NOMO-1 (cell line): ENCODE measurements around the gene DYNC1I2.

Experiments
- DNase-seq, 2 experiments: peaks; one replicate each; lab custom pipeline; 2025; ENCODE audit not compliant: unreplicated experiment in 2 of 2; lab: John Stamatoyannopoulos, UW

The DYNC1I2 gene

GRCh38 chr2:171687287-171688128, at the start of gene DYNC1I2:
DYNC1I2 (plus strand) TSS chr2:171687469; CDS start chr2:171690156, 2,687 bp downstream.
- peak; percentile 88 to 91 for DNase-seq

GRCh38 chr2:171651667-171652415, 35.4 kb upstream of the DYNC1I2 start:
- no peak for DNase-seq

- no peak for DNase-seq
These were observed 34.9 kb upstream of the DYNC1I2 start for GRCh38 chr2:171652416-171652785.

GRCh38 chr2:171655586-171655985, 31.7 kb upstream of the DYNC1I2 start:
- DNase-seq: peak; percentile 43 to 91

GRCh38 chr2:171667041-171667440, 20.2 kb upstream of the DYNC1I2 start:
- DNase-seq: no peak

GRCh38 chr2:171668183-171668582, 19.1 kb upstream of the DYNC1I2 start:
- no peak for DNase-seq

GRCh38 chr2:171669121-171669520, 18.1 kb upstream of the DYNC1I2 start:
- no peak for DNase-seq

- no peak for DNase-seq
These were observed 16.6 kb upstream of the DYNC1I2 start for GRCh38 chr2:171670655-171671054.

- no peak for DNase-seq
These were observed 15.4 kb upstream of the DYNC1I2 start for GRCh38 chr2:171671867-171672266.

- DNase-seq: no peak
These were observed 13.4 kb upstream of the DYNC1I2 start for GRCh38 chr2:171673905-171674304.

- no peak for DNase-seq
These were observed 11.4 kb upstream of the DYNC1I2 start for GRCh38 chr2:171675810-171676345.

GRCh38 chr2:171678619-171679018, 8.7 kb upstream of the DYNC1I2 start:
- DNase-seq: no peak

- DNase-seq: no peak
These were observed 828 bp downstream of the DYNC1I2 start for GRCh38 chr2:171688129-171688465.

- no peak for DNase-seq
These were observed 5.1 kb downstream of the DYNC1I2 start for GRCh38 chr2:171692331-171692730.

- no peak for DNase-seq
These were observed 15.7 kb downstream of the DYNC1I2 start for GRCh38 chr2:171702781-171703556.

GRCh38 chr2:171703574-171704347, 16.5 kb downstream of the DYNC1I2 start:
- peak in 1 of 2 experiments; percentile 68 for DNase-seq

- peak in 1 of 2 experiments; percentile 33 for DNase-seq
These were observed 19.0 kb downstream of the DYNC1I2 start for GRCh38 chr2:171706152-171706803.

GRCh38 chr2:171707752-171708151, 20.5 kb downstream of the DYNC1I2 start:
- no peak for DNase-seq

GRCh38 chr2:171709011-171709685, 21.9 kb downstream of the DYNC1I2 start:
- DNase-seq: no peak
